GM10266 (cell line): Measurements from ENCODE around the gene TMEM201.

Source experiments
- DNase-seq: peaks from one replicate; pipeline ENCODE4 v3.0.0; 2012; ENCODE audit errors: extremely low spot score
- CTCF ChIP-seq: IDR thresholded peaks from 2 replicates; pipeline ENCODE4 v1.5.1; 2012; ENCODE audit warnings: mild to moderate bottlenecking, low read depth; ENCODE audit not compliant: control insufficient read depth, insufficient read depth; ENCODE audit errors: missing control alignments

The TMEM201 gene

GRCh38 chr1:9549955-9550546 lies 38.7 kb upstream of the TMEM201 start:
- no peak for TF ChIP-seq CTCF
- DNase-seq, result no peak

GRCh38 chr1:9551984-9552383 lies 36.7 kb upstream of the TMEM201 start:
- no peak for DNase-seq
- no peak for TF ChIP-seq CTCF

- DNase-seq, result no peak
- TF ChIP-seq CTCF, result no peak
These were observed 35.0 kb upstream of the TMEM201 start for GRCh38 chr1:9553736-9554144.

- no peak for TF ChIP-seq CTCF
- DNase-seq, result no peak
These were observed 32.8 kb upstream of the TMEM201 start for GRCh38 chr1:9555942-9556341.

GRCh38 chr1:9557624-9558023 lies 31.1 kb upstream of the TMEM201 start:
- TF ChIP-seq CTCF, result no peak
- DNase-seq, result no peak

GRCh38 chr1:9558271-9558945 lies 30.3 kb upstream of the TMEM201 start:
- no peak for DNase-seq
- no peak for TF ChIP-seq CTCF

- TF ChIP-seq CTCF, result no peak
- no peak for DNase-seq
These were observed 29.7 kb upstream of the TMEM201 start for GRCh38 chr1:9558946-9559545.
